Stimulated activated CD8-positive, alpha-beta memory T cell treated with anti-CD3 and anti-CD28 coated beads, Interleukin-7, amount 100 ng/mL, for 1 hour (primary cell): ENCODE results near the gene DSTYK.
"Not testable (repeated sequence)": the region's sequence is repeated elsewhere in the genome, so short reads cannot be mapped to it uniquely, and the experiment has no call there.

Experiments
- DNase-seq, 2 donors: peaks; one replicate each; pipeline ENCODE4 v3.0.0-alpha.2; 2020; ENCODE audit warnings: low read depth in 2 of 2

DSTYK gene

DNA sequence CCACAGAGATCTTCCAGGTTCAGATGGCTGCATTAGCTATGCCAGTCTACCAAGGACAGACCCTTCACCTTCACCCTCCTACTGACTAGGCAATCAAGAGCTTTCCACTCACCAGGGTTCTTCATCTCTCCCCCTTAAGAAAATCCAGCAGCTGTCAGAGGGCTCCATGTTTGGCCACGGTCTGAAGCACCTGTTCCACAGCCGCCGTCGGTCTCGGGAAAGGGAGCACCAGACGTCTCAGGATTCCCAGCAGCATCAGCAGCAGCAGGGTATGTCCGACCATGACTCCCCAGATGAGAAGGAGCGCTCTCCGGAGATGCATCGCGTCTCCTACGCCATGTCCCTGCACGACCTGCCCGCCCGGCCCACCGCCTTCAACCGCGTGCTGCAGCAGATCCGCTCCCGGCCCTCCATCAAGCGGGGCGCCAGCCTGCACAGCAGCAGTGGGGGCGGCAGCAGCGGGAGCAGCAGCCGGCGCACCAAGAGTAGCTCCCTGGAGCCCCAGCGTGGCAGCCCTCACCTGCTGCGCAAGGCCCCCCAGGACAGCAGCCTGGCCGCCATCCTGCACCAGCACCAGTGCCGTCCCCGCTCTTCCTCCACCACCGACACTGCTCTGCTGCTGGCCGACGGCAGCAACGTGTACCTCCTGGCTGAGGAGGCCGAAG lies 30.0 kb upstream of the DSTYK start:
- no peak for DNase-seq

DNA sequence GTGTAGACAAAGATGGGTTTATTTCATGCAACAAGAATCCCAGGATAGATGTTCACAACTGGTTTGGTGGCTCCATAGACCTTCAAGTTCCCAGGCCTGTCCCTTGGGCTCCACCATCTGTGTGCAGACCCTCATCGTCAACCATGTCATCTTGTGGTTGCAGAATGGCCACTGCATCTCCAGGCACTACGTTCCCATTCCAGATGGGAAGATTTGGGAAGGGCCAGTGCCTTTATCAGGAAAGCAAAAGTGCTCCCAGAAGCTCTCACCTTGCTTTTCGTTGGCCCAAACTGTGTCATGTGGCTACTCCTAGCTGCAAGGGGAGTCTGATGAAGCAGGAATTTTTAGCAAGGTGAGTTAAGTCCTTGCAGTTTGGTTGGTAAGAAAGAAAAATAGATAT lies 29.1 kb upstream of the DSTYK start:
- no peak for DNase-seq

DNA sequence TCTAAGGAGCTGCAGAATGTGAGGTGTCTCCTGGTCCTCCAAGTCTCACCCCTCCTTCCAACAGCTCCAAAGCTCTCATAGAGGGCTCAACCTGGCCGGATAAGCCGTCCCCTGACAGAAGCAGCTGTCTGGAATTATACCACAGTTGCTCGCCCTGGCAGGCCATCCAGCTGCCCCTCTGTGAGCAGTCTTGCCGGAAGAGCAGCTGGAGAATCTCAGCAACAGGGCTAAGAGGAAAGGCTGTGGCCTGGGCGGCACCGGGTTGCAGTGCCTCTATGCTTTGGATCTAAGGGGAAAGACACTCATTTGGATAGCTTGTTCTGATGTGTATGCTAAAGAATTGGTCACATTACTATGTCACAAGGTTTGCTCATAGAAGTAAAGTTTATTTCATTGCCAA lies 28.6 kb upstream of the DSTYK start:
- no peak for DNase-seq

DNA sequence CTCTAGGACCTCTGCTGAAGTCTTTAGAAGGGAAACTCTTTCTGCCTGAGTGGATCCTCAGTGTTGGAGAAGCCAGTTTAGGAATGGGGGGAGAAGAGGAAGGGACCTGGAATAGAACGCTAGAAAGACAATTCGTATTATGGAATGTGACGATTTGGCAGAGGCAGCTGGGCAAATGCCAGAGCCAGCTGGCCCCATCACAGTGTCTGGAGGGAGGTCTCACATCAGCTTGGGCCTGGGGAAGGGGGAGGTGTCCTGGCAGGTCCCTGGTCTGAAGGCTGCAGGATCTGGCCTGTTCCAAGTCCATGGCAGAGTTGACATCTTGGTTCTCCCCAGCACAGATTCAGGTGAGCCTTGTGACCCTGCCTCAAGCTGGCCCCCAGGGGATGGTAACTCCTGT lies 27.6 kb upstream of the DSTYK start:
- DNase-seq: no peak

DNA sequence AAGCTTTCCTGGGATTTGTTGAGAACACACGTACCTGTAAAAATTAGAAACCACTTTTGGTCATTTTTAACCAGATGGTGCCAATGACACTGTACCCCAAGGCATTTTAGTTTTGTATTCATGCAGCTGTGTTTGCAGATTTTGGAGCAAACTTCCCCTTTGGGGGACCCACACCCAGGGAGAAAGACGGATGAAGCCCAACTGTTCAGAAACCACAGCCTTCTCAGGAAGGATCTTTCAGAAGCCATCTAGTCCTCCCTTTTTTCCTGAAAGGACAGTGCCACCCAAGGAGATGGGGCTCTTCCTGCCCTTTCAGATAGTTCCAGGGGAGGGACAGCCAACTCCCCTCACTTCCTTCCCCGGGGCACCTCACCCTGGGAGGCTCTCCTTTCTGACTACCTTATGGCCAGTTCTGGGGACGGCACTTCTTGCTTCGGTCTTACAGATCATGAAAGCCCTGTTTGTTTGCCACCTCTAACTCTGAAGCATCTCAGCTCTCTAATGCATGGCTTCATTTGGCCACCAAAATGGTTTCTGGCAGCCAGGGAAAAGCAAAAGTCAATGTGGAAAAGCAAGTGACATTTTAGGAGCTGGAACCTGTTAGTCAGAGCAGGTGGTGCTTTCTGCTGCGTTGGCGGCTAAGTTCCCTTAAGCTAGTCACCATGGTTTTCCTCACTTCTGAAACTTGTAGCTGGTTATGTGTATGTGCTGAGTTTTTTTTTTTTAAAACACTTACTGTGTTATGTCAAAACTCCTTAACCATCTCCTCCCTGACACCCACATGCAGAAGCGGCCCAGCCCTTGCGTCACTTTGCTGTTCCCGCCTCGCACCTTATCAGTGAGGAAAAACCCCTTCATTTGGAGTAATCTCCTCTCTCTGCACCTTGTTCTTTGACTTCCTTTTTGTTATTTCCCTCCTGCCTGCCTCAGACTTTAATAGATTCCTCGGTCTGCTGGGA lies 26.3 kb upstream of the DSTYK start:
- DNase-seq: no peak

DNA sequence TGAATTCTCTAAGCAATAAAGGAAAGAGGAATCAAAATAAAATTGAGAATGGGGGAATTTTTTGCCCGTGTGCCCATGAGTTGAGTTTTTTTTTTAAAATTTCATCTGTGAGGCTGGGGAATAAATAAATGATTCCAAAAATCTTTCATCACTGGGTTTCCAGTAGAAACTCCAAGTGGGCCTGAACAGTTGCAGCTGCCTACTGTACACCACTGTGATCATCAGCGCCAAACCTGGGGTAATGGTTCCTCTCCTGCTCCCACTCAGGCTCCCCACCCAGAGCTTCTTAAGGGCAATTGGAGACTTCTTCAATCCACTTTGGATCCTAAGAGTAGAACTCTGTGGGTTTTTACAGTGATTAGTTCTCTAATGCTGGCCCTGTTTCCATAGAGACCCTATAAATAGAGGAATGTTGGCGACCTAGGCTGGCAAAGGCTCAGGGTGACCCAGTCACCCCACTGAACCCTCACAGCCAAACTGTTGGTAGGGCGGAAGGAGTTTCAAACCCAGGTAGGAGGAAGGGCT lies 25.5 kb upstream of the DSTYK start:
- DNase-seq: no peak

DNA sequence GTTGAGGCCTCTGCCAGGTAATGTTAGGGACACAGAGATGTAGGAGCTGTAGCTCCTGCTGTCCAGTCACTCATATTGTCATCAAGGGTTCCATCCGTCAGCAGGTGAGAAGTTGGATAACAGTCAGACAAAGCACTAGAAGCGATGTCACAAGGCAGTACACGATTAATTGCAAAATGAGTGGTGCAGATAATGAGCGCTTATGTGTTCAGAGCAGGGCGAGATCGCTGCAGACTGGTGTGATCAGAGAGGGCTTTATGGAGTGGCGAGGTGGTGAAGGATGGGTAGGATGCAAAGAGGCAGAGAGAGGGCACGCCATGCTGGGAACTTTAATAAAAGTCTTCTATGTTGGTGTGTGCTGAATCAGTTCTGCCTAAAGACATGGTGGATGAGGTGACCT lies 25.0 kb upstream of the DSTYK start:
- DNase-seq: no peak

DNA sequence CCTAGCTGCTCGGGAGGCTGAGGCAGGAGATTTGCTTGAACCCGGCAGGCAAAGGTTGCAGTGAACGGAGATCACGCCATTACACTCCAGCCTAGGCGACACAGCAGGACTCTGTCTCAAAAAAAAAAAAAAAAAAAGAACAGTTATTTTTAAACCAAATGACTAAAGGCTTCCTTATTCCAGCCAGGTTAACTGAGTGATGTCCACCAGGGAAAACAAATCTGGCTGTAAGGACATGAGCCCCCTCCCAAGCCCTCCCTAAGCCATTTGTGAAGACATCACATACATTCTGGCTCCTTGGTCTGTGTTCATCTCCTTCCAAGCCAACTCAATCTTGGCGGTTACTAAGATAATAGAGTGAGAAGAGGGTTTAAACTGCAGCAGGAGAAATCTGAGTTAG lies 24.4 kb upstream of the DSTYK start:
- no peak for DNase-seq

DNA sequence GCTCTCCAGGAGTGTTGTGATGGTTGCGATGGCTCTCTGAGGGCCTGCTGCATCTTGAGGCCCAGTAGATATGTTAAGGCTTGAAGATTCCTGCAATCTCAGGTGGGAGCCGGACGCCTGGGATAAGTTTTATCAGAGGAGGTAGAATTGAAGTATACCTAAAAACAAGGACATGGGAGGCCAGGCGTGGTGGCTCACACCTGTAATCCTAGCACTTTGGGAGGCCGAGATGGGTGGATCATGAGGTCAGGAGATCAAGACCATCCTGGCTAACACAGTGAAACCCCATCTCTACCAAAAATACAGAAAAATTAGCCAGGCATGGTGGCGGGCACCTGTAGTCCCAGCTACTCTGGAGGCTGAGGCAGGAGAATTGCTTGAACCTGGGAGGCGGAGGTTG lies 22.5 kb upstream of the DSTYK start:
- not testable (repeated sequence) for DNase-seq

DNA sequence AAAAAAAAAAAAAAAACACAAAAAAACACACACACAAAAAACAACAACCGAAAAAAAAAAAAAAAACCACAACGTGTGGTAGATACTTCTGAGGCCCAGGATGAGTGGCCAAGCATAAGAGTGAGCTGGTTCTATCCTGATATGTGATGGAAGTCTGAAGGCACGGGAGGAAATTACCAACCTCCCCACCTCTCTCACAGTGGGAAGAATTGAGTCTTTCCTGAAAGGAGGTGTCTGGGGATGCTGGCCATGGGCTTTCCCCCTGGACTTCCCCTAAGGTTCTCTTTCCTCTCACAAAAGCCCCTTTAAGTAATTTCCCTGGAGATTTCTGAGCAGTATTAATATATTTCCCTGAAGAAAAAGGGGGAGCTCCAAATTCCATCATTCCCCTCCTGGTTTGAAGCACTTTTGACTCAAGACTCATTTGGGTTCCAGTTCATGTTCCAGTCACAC lies 21.5 kb upstream of the DSTYK start:
- DNase-seq: no peak

DNA sequence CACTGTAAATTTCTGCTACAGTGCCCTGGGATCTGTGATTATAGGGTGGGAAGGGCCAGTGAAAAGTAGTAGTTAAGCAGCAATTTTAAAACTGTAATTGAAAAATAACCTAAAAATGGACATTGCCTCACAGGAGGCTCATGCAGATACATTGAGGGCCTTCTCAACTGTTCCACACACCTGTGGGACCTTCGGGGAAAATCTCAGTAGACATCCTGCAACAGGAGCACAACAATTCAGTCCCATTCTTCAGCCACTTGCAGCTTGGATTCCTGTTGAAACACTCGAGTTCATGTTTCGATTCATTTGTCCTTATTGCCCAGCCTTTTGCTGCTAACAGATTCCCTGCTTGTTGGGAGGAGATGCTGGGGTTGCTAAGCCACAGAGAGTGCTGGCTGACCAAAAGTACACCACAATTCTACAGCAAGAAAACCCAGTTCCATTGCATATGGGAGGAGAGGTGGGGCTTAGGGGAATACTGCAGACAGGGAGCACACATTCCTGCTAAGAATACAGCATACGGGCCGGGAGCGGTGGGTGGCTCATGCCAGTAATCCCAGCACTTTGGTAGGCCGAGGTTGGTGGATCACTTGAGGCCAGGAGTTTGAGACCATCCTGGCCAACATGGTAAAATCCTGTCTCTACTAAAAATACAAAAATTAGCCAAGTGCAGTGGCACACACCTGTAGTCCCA lies 20.8 kb upstream of the DSTYK start:
- DNase-seq: no peak

DNA sequence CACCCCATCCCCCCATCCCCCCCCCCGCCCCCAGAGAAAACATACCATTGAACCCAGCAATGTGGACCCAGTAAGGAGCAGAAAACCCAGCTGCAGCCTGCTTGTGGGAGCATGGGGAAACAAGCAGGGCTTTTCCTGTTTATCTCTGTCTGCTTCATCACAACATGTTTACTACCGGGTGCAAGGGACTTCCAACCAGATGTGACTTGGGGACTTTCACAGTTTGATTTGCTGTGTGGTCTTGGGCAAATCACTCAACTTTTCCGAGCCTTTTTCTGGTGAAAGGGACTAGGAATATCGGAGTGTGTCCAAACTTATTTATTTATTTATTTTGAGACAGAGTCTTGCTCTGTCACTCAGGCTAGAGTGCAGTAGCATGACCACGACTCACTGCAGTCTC lies 19.5 kb upstream of the DSTYK start:
- DNase-seq: no peak

DNA sequence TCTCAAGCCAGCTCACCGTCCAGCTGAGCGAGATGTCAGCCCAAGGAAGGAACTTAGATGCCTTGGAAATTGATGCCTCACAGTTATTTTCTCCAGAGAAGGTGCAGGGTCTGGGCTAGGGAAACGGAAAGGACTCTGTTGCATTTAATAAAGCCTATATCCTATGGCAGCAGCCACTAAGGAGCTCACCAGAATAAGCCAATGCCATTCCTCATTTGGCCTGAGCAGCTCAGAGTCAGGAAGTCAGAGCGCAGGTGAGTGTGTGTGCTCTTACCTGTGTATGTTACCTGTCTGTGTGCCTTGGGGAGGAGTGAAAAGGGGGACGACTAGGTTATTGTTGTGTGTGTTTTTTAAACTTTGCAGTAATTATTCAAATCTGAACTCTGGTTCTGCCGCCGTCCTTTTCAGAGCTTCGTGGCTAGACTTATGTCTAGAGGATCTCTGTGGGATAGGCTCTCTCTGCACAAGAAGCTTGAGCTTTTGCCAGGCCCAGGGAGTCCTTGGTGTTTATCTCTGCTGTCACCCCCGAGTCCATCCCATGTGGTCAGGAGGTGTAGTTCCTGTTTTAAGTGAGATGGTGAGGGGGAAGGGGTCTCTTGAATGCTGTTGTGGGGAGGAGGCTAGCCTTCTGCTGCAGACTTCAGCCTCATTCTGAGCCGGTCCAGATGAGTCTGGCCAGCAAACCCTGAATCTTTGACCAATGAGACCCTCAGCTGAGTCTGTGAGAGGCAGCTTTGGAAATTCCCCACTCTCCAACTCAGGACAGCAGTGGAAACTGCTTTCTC lies 18.6 kb upstream of the DSTYK start:
- DNase-seq: no peak

DNA sequence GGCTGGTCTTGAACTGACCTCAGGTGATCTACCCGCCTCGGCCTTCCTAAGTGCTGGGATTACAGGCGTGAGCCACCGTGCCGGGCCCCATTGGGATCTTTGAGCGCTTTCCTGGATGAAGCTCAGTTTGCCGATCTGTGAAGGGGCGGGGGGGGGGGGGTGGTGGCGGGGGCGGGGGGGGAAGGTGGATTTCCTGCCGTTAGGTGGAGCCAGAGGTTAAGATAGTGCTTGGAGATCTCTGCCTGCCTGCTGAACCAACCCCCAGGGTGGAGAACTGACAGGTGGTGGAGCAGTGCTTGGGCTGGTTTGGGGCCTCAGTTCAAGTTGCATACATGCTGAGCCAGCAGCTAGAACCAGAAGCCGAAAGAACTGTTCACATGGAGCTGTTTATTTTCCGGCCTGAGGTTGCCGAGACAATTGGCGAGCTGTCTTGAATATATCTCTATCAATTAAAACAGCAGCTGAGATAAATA lies 17.9 kb upstream of the DSTYK start:
- peak in 1 of 2 donors; percentile 14 for DNase-seq

DNA sequence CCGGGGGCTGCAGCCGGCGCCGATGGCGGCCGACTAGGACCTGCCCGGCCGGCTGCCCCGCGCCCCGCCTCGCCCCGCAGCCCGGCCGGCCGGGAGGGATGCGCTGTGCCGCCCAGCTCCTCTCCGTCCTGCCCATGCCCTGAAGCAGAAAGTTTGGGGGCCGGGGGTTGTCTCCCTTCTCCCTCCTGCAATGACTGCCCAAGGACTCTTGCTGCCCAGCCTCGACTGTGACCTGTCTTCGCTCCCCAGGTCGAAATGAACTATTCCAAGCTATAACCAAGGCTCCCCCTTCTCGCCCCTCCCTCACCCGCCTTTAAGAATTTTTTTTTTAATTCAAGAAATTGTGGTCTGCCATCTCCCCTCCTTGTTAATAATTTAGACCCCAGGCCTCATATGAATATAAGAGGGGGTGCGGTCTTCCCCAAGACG lies 16.6 kb upstream of the DSTYK start:
- DNase-seq: no peak

DNA sequence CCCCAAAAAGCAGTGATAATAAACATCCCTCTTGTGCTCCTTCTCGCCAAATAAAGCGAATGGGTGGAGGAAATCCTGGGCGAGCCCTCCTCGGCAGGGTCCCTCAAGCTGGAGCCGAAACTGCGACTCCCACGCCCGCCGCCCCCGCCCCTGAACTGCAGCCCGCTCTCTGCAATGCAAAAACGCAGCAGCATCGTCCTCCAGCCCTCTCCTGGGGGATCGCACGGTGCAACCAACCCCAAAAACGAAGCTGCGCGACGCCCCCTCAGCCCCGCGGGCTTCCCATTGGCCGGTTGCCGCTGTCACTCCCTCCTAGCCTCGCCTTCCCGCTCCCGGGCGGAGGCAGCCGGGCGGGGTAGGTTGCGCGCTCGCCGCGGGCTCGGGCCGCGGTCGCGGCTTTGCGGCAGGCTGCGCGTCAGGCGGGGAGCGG lies 16.1 kb upstream of the DSTYK start, which contains the start of gene TMCC2:
TSS of gene TMCC2 (plus strand) at position 363 of the 430 bp plus-strand sequence. CDS start 619 bp downstream, outside the sequence.
- DNase-seq: peak; percentile 57 to 70

DNA sequence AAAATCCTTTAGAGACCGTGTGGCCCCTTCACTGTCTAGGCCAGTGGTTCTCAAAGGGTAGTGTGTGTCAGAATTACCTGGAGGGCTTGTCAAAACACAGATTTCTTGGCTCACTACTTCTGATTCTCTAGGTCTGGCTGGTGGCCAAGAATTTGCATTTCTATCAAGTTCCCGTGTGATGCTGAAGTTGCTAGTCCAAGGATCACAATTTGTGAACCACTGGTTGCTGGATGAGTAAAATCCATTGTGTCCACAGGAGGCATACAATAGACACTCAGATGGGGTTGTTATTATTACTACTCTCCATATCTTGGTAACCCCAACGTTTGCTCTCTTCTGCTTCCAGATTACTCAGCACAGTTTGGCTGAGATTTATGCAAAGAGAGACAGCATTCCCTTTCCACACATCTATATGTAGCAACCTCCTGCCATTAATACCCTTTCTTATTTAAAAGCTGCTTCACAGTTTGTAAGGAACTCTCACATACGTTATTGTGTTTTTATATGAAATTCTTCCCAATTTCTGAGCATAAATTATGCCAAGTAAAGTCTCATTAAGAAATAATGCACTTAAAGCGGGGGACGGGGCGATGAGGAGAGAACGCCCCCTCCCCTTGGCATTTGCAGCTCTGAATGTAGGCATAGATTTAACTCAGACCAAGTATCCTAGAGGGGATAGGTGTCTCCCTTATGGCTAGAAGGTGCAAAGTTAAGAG lies 15.5 kb upstream of the DSTYK start:
- DNase-seq: no peak

DNA sequence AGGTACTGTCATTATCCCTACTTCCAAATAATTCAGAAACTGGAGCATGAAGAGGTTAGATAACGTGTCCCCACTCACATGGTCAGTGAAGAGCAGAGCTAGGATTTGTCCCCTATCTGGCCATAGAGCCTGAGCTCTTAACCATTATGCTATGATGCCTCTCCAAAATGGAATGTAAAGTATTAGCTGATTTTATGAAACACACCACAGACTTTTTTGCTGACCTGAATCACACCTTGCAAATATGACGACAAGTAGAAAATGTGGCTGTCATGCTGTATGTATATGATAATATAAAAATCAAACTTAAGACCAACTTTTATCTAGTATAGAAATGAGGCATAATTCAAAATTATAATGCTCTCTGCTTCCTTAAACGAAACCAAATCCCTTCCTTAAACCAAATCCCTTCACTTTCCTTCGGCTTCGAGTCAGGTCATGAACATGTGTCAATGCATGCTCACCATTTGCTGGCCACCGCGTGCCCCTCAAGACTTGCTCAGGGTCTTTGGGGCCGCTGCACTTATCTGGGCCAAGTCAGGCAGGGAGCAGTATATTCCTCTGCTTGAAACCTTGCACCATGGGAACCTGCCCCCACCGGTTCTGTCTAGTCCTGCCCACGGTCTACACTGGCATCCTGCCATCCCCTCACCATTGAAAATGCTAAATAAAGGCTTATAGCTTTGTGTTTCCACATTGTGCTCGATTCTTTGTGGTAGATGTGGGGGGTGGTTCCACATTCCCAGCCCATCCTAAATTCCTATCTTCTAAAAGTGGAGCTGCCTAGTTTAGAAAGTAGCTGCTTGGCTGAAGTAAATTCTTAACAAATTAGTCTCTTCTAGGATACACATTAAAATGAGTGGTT lies 14.6 kb upstream of the DSTYK start:
- DNase-seq: no peak

DNA sequence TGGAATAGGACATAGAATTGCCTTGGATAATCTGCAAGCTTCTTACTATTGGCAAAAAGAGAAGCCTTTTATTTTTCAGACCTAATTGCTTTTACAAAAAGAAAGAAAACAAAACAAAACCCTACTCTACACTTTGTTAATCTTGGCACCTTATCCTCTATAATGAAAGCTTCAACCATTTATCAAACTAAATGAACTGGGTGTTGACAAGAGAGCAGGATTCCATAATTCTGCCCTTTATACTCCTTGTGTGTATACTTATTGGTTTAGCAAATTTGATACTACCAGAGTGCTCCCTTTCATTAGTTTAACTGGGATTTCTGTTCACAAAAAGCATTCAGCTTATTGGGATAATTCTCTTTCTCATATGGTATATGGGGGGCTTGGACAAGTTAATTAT lies 13.2 kb upstream of the DSTYK start:
- DNase-seq: no peak
